Transverse colon (tissue), 4 donors: ENCODE measurements around the gene PI4K2A. TPM values are rescaled to one million over a fixed set of nuclear protein-coding genes. Genes with fewer than 3 reads are reported as not detected.

Experiments used
- DNase-seq: peaks from one replicate; pipeline ENCODE4 v3.0.0-alpha.2; 2019
- H3K27ac ChIP-seq, 4 donors: fragments of 200-600 bp; sonication (generic); 2 replicates each; pipeline ENCODE4 v1.5.1; 2016 to 2018; ENCODE audit warnings: inconsistent platforms in 4 of 4
- H3K27me3 ChIP-seq: fragments of 200-600 bp; sonication (generic); 2 replicates; pipeline ENCODE4 v1.5.1; 2017; ENCODE audit warnings: inconsistent platforms
- H3K36me3 ChIP-seq, 4 donors: fragments of 200-600 bp; sonication (generic); 2 replicates each; pipeline ENCODE4 v1.5.1; 2017 to 2019; ENCODE audit warnings: inconsistent platforms in 4 of 4
- H3K4me1 ChIP-seq, 4 donors: fragments of 200-600 bp; sonication (generic); 2 replicates each; pipeline ENCODE4 v1.5.1; 2017 to 2020; ENCODE audit warnings: inconsistent platforms in 4 of 4
- H3K4me3 ChIP-seq, 4 donors: fragments of 200-600 bp; sonication (generic); 1 replicate in 1 of 4; 2 replicates in 3 of 4; pipeline versions ENCODE4 v1.5.1 to v1.6.1; 2017 to 2019; ENCODE audit warnings: inconsistent platforms in 4 of 4
- H3K9me3 ChIP-seq, 2 donors: fragments of 200-600 bp; sonication (generic); 2 replicates each; pipeline ENCODE4 v1.5.1; 2017 to 2019; ENCODE audit warnings: inconsistent platforms in 2 of 2
- CTCF ChIP-seq, 5 experiments: fragments of 200-600 bp in 3 of 5; fragments of 450-650 bp in 2 of 5; sonication (generic) in 3 of 5; IDR thresholded peaks; 1 replicate in 2 of 5; 2 replicates in 3 of 5; pipeline ENCODE4 v1.5.1; 2016 to 2017; ENCODE audit warnings: antibody characterized with exemption in 5 of 5, inconsistent platforms in 3 of 5, mild to moderate bottlenecking in 2 of 5, moderate library complexity in 1 of 5
- EP300 ChIP-seq: sonication (generic); formaldehyde crosslinking; IDR thresholded peaks from one replicate; pipeline ENCODE4 v1.6.1; 2017; ENCODE audit warnings: antibody characterized with exemption, low read depth
- POLR2A ChIP-seq: fragments of 450-650 bp; IDR thresholded peaks from one replicate; pipeline ENCODE4 v1.6.1; 2016; ENCODE audit warnings: antibody characterized with exemption, mild to moderate bottlenecking, moderate library complexity
- POLR2AphosphoS5 ChIP-seq, 3 donors: sonication (generic); formaldehyde crosslinking; IDR thresholded peaks; one replicate each; pipeline ENCODE4 v1.6.1; 2016; ENCODE audit warnings: antibody characterized with exemption in 3 of 3
- WGBS, 2 donors: methylation state at CpG; one replicate each; pipeline ENCODE4 v1.1.5; 2018; ENCODE audit warnings: low coverage in 1 of 2; 5-methylcytosine and 5-hydroxymethylcytosine counted together
- in situ Hi-C, 4 donors: fragments of 200-750 bp; cut with MboI; loops; one replicate each; pipeline versions ENCODE4 v1.15.0 to v1.15.1; 2017; ENCODE audit warnings: low sequenced_read_pairs in 3 of 4, low pct_ligation_motif_present in 1 of 4, low pct_unique_long_range_greater_than_20kb in 1 of 4
- intact Hi-C: fragments of 100-400 bp; cut with DNase I; formaldehyde crosslinking; loops from one replicate; pipeline ENCODE4 v1.15.1; 2023; ENCODE audit warnings: low total_unique reads
- total RNA-seq, 4 donors: library from RNA; depleted of rRNA; stranded (reverse); fragments of >200 nt; gene quantifications; one replicate each; pipeline ENCODE4 v1.1.0, GENCODE V29; 2016

PI4K2A gene
- total RNA-seq, 4 donors from 2014 or later, result 7.6 to 19.1 (median 11.3) TPM

DNA sequence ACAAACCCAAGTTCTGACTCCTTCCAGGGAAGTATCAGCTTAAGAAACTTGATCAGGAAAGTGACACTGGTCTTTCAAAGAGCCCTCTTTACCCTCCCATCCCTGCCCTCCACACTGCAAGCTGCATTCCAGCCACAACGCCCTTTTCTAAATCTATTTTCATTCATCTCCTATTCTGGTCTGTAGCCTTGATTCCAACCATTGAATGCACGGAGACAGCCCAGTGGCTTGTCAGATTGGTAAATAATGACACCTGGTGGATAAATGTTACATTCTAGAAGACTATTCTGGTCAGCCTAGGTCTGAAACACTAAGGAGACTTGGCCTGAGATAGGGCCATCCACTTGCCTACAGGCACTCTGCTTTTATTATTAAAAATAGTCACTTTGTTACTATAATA, 28.1 kb upstream of the PI4K2A start:
- Histone ChIP-seq H3K4me1 (no peaks in the 10 kb centered on the region), H3K27me3 (no peaks in the 10 kb centered on the region), H3K36me3 (no peaks in the 10 kb centered on the region), H3K27ac (no peak overlapping the region), H3K4me3 (no peak overlapping the region), H3K9me3 (no peaks in the 10 kb centered on the region)
- intact Hi-C loops, result no loop called here
- WGBS, 2 donors, result 36 to 50% methylated on average over 2 of the region's 2 CpGs
- DNase-seq, result no peak
- TF ChIP-seq POLR2A, result no peak
- peak in 4 of 5 experiments; percentile 20 to 32 (median 28) for TF ChIP-seq CTCF (IDR thresholded peaks at IDR 0.05)
- in situ Hi-C loops, result no loop called here

DNA sequence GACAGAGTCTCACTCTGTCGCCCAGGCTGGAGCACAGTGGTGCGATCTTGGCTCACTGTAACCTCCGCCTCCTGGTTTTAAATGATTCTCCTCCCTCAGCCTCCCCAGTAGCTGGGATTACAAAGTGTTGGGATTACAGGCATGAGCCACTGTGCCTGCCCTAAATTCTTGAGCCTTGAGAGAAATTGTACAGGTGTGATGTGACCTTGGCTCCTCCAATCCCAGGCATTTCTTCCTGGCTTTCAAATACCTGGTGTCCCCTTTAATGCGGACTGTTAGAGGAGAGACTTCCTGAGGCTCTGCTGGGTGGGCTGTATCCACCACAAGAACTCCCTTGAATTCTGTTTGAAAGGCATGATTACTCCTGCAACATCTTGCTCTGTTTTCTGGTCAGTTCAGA, 22.2 kb upstream of the PI4K2A start:
- 92 to 98% methylated on average over 3 to 4 of the region's 4 CpGs for WGBS, 2 donors
- no peak overlapping the region for H3K4me3 ChIP-seq
- no peaks in the 10 kb centered on the region for H3K4me1 ChIP-seq
- no peaks in the 10 kb centered on the region for H3K9me3 ChIP-seq
- intact Hi-C loops (no loop called here), in situ Hi-C loops (no loop called here)
- TF ChIP-seq EP300, result no peak
- TF ChIP-seq POLR2A, result no peak
- no peak for TF ChIP-seq CTCF (IDR thresholded peaks at IDR 0.05)
- TF ChIP-seq POLR2AphosphoS5 (IDR thresholded peaks at IDR 0.05), result no peak
- DNase-seq, result no peak
- no peaks in the 10 kb centered on the region for H3K27me3 ChIP-seq
- H3K27ac ChIP-seq, result no peak overlapping the region
- H3K36me3 ChIP-seq, result no peaks in the 10 kb centered on the region

DNA sequence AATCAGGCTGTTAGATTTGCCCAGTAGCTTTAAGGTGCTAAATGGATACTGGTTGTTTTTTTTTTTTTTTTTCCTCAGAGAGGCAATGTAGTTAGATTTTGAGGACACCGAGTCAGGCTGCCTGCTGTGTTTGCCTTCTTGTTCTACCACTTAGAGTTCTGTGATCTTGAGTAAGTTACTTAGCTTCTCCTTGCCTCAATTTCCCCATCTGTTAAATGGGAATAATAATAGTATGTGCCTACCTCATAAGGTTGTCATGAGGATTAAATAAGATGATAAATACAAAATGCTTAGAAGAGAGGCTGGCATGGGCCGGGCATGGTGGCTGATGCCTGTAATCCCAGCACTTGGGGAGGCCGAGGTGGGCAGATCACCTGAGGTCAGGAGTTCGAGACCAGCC, 21.7 kb upstream of the PI4K2A start:
- DNase-seq, result no peak
- Histone ChIP-seq H3K27me3 (no peaks in the 10 kb centered on the region), H3K4me1 (no peaks in the 10 kb centered on the region), H3K4me3 (no peak overlapping the region), H3K36me3 (no peaks in the 10 kb centered on the region), H3K9me3 (no peaks in the 10 kb centered on the region), H3K27ac (no peak overlapping the region)
- in situ Hi-C loops (no loop called here), intact Hi-C loops (no loop called here)
- TF ChIP-seq POLR2A (no peak), POLR2AphosphoS5 (IDR thresholded peaks at IDR 0.05) (no peak), EP300 (no peak), CTCF (IDR thresholded peaks at IDR 0.05) (no peak)
- WGBS, 2 donors, result 91 to 100% methylated on average over 4 of the region's 4 CpGs

DNA sequence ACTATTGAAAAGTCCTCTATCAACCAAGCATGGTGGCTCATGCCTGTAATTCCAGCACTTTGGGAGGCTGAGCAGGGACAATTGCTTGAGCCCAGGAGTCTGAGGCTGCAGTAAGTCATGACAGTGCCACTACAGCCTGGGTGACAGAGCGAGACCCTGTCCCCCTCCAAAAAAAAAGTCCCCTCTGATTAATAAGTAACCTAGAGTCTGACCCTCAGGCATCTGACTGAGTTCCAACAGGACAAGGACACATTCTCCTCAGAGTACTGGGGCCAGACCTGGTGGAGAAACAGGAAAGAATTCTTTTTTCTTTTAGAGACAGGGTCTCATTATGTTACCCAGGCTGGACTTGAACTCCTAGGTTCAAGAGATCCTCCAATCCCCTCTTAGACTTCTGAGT, 17.2 kb upstream of the PI4K2A start:
- H3K4me1 ChIP-seq, result no peaks in the 10 kb centered on the region
- no peaks in the 10 kb centered on the region for H3K9me3 ChIP-seq
- in situ Hi-C loops (no loop called here), intact Hi-C loops (no loop called here)
- no peak for DNase-seq
- no peak overlapping the region for H3K27ac ChIP-seq
- WGBS, 2 donors, result 94% methylated on average over 1 of the region's 1 CpG; no CpG with 5 or more reads in 1 of the 2 donors
- no peaks in the 10 kb centered on the region for H3K27me3 ChIP-seq
- TF ChIP-seq POLR2AphosphoS5 (IDR thresholded peaks at IDR 0.05), result no peak
- no peak for TF ChIP-seq POLR2A
- no peak for TF ChIP-seq EP300
- TF ChIP-seq CTCF (IDR thresholded peaks at IDR 0.05), result no peak
- H3K4me3 ChIP-seq, result no peak overlapping the region
- no peaks in the 10 kb centered on the region for H3K36me3 ChIP-seq
